Thymus (tissue), 14 donors: Measurements from ENCODE around the gene RESF1. TPM values are rescaled to one million over a fixed set of nuclear protein-coding genes. Genes with fewer than 3 reads are reported as not detected.
A peak's percentile ranks its signal among the peaks of the same experiment; 100 is the strongest.

Experiments used
- DNase-seq, 9 donors: peaks; one replicate each; pipeline ENCODE4 v3.0.0-alpha.2; 2013; ENCODE audit warnings: low spot score in 9 of 9, low read depth in 6 of 9, missing footprints in 1 of 9
- H3K27ac ChIP-seq, 2 donors: one replicate each; pipeline ENCODE4 v1.5.1; 2013; ENCODE audit warnings: control low read depth in 1 of 2, low read depth in 1 of 2, low read length in 1 of 2, mild to moderate bottlenecking in 1 of 2, moderate library complexity in 1 of 2
- H3K27me3 ChIP-seq, 2 donors: one replicate each; pipeline ENCODE4 v1.5.1; 2013; ENCODE audit warnings: low read length in 1 of 2; ENCODE audit not compliant: control insufficient read depth in 2 of 2, insufficient read depth in 1 of 2
- H3K36me3 ChIP-seq, 2 donors: one replicate each; pipeline ENCODE4 v1.5.1; 2013; ENCODE audit warnings: low read length in 1 of 2, mild to moderate bottlenecking in 1 of 2, moderate library complexity in 1 of 2; ENCODE audit not compliant: control insufficient read depth in 2 of 2, insufficient read depth in 2 of 2
- H3K4me1 ChIP-seq, 2 donors: one replicate each; pipeline ENCODE4 v1.5.1; 2013; ENCODE audit warnings: low read length in 2 of 2; ENCODE audit not compliant: control insufficient read depth in 2 of 2, insufficient read depth in 2 of 2
- H3K4me3 ChIP-seq, 2 donors: one replicate each; pipeline ENCODE4 v1.5.1; 2013; ENCODE audit warnings: low read length in 2 of 2, control low read depth in 1 of 2, mild to moderate bottlenecking in 1 of 2
- H3K9me3 ChIP-seq, 2 donors: one replicate each; pipeline ENCODE4 v1.5.1; 2013; ENCODE audit warnings: low read length in 1 of 2, mild to moderate bottlenecking in 1 of 2; ENCODE audit not compliant: control insufficient read depth in 2 of 2, insufficient read depth in 1 of 2
- WGBS: extraction: QIAGEN DNeasy Blood & Tissue Kit; methylation state at CpG from one replicate; pipeline ENCODE4 v1.1.7; 2013; 5-methylcytosine and 5-hydroxymethylcytosine counted together
- long read RNA-seq, 10 donors: transcript quantifications; one replicate each; lab custom pipeline, GENCODE V29; 2026
- polyA plus RNA-seq: library from polyadenylated mRNA; stranded (reverse); fragments of 200-250 nt; gene quantifications from one replicate; pipeline ENCODE4 v1.2.3, GENCODE V29; 2013
- total RNA-seq: library from RNA; stranded (reverse); fragments of 120-200 nt; gene quantifications from one replicate; pipeline ENCODE4 v1.2.4, GENCODE V29; 2013
- donor health status: healthy.

The RESF1 gene
- total RNA-seq (75.2 TPM), polyA plus RNA-seq (323 TPM)
- long read RNA-seq, donor 1, partial matches to known transcripts: 0 of 1 reads
- long read RNA-seq, donor 1, other reads (novel, unspliced or antisense): 0 of 1 reads
- long read RNA-seq, donor 2: 0 reads
- long read RNA-seq, donor 3, transcript KIAA1551-208 (2 exons, 883 nt): major isoform, 16 of 74 reads
- long read RNA-seq, donor 3, partial matches to known transcripts: 55 of 74 reads
- long read RNA-seq, donor 3, other reads (novel, unspliced or antisense): 0 of 74 reads
- long read RNA-seq, donor 4, transcript KIAA1551-208 (2 exons, 883 nt): major isoform, 7 of 25 reads
- long read RNA-seq, donor 4, partial matches to known transcripts: 17 of 25 reads
- long read RNA-seq, donor 4, other reads (novel, unspliced or antisense): 0 of 25 reads
- long read RNA-seq, donor 5, transcript KIAA1551-208 (2 exons, 883 nt): major isoform, 12 of 46 reads
- long read RNA-seq, donor 5, partial matches to known transcripts: 32 of 46 reads
- long read RNA-seq, donor 5, other reads (novel, unspliced or antisense): 0 of 46 reads
- long read RNA-seq, donor 6, transcript KIAA1551-208 (2 exons, 883 nt): major isoform, 6 of 24 reads
- long read RNA-seq, donor 6, partial matches to known transcripts: 17 of 24 reads
- long read RNA-seq, donor 6, other reads (novel, unspliced or antisense): 0 of 24 reads
- long read RNA-seq, donor 7, full-length matches to known transcripts: 13 of 50 reads
- long read RNA-seq, donor 7, partial matches to known transcripts: 37 of 50 reads
- long read RNA-seq, donor 7, other reads (novel, unspliced or antisense): 0 of 50 reads
- long read RNA-seq, donor 8, partial matches to known transcripts: 12 of 17 reads
- long read RNA-seq, donor 8, other reads (novel, unspliced or antisense): 0 of 17 reads
- long read RNA-seq, donor 9, transcript KIAA1551-208 (2 exons, 883 nt): major isoform, 10 of 43 reads
- long read RNA-seq, donor 9, partial matches to known transcripts: 32 of 43 reads
- long read RNA-seq, donor 9, other reads (novel, unspliced or antisense): 0 of 43 reads
- long read RNA-seq, donor 10, transcript KIAA1551-208 (2 exons, 883 nt): major isoform, 5 of 30 reads
- long read RNA-seq, donor 10, partial matches to known transcripts: 22 of 30 reads
- long read RNA-seq, donor 10, other reads (novel, unspliced or antisense): 0 of 30 reads

GRCh38 chr12:31959161-31959700, at the start of gene RESF1:
Gene RESF1, plus strand, starts transcription at chr12:31959415. Its CDS starts 21,541 bp downstream, at chr12:31980956.
- WGBS: under 1% methylated on average over 67 of the region's 67 CpGs
- Histone ChIP-seq H3K27ac (peak within 1 kb of the TSS; percentile 93 to 99), H3K4me3 (peak within 1 kb of the TSS; percentile 65 to 97), H3K27me3 (no peaks in the 10 kb centered on the region), H3K4me1 (peaks cover 17 to 29% of the 10 kb centered on the region in 2 donors), H3K36me3 (peaks cover 9 to 28% of the 10 kb centered on the region in 2 donors), H3K9me3 (peaks cover 0 to 10% of the 10 kb centered on the region in 2 donors)
- peak; percentile 73 to 95 (median 87) for DNase-seq

GRCh38 chr12:31914927-31915326, 44.3 kb upstream of the RESF1 start:
- H3K36me3 ChIP-seq: no peaks in the 10 kb centered on the region
- H3K4me3 ChIP-seq: no peak overlapping the region
- DNase-seq: no peak
- no peaks in the 10 kb centered on the region for H3K4me1 ChIP-seq
- no peak overlapping the region for H3K27ac ChIP-seq
- no peaks in the 10 kb centered on the region for H3K27me3 ChIP-seq
- 92% methylated on average over 1 of the region's 1 CpG for WGBS
- peaks cover 0 to 21% of the 10 kb centered on the region in 2 donors for H3K9me3 ChIP-seq

DNA sequence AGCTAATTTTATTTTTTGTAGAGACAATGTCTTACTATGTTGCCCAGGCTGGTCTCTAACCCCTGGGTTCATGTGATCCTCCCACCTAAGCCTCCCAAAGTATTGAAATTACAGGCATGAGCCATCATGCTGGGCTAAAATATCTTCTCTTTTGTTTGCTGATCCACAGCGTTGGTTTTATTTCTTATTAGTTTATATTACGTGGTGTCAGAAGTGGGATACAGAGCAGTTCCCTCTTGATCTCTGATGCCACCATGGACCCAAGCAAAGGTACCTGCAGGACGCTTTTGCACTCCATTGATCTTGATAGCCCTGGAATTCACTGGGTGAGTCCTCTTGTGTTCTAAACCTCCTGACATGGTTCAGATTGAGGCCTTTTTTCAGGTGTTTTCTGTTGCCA, 43.8 kb upstream of the RESF1 start:
- Histone ChIP-seq H3K36me3 (no peaks in the 10 kb centered on the region), H3K27ac (no peak overlapping the region), H3K27me3 (no peaks in the 10 kb centered on the region), H3K9me3 (peaks cover 0 to 21% of the 10 kb centered on the region in 2 donors), H3K4me3 (no peak overlapping the region), H3K4me1 (no peaks in the 10 kb centered on the region)
- no peak for DNase-seq
- WGBS: 99% methylated on average over 3 of the region's 3 CpGs

DNA sequence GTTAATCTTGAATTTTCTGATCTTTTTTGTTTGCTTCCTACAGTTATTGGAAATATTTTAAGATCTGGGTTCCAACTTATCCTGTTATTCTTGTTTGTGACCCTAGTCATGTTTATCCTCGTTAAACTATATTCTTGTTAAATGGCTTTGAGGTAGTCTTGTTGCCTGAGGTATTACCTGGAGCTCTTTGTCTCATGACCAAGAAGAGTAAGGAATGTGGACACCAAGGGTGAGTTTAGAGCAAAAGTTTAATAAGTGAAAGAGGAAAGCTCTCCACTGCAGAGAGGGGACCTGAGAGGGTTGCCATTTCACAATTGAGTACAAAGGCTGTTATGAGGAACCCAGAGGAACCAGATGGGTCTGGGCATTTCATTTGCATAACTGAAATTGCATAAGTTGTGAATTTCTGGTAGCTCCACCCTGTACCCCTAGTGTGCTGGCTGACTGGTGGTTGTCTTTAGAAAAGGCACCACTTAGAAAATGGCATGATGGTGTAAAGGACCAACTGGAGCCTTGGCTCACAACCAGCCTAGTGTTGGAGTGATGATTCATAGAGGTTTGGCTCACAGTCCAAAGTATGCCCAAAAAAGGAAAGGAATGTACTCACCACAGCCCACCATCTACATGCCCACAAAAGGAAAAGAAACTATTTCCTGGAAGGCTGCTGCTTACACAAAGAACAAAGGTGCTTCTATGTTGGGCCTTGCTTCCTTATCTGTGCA, 36.7 kb upstream of the RESF1 start:
- no peak overlapping the region for H3K4me3 ChIP-seq
- DNase-seq: no peak
- no peak overlapping the region for H3K27ac ChIP-seq
- peaks cover 5 to 18% of the 10 kb centered on the region in 2 donors for H3K9me3 ChIP-seq
- WGBS: 99% methylated on average over 1 of the region's 1 CpG
- H3K27me3 ChIP-seq: no peaks in the 10 kb centered on the region
- H3K4me1 ChIP-seq: no peaks in the 10 kb centered on the region
- no peaks in the 10 kb centered on the region for H3K36me3 ChIP-seq

GRCh38 chr12:31923063-31923412, 36.2 kb upstream of the RESF1 start:
- Histone ChIP-seq H3K4me3 (no peak overlapping the region), H3K4me1 (no peaks in the 10 kb centered on the region), H3K36me3 (no peaks in the 10 kb centered on the region), H3K27me3 (no peaks in the 10 kb centered on the region), H3K9me3 (peaks cover 5 to 18% of the 10 kb centered on the region in 2 donors), H3K27ac (no peak overlapping the region)
- DNase-seq: no peak
- 99% methylated on average over 2 of the region's 2 CpGs for WGBS

- H3K36me3 ChIP-seq: no peaks in the 10 kb centered on the region
- H3K9me3 ChIP-seq: peaks cover 0 to 16% of the 10 kb centered on the region in 2 donors
- H3K27me3 ChIP-seq: no peaks in the 10 kb centered on the region
- WGBS: 89% methylated on average over 8 of the region's 8 CpGs
- DNase-seq: no peak
- peaks cover 2 to 7% of the 10 kb centered on the region in 2 donors for H3K4me1 ChIP-seq
- peak overlapping the region; percentile 26 to 47 for H3K27ac ChIP-seq
- H3K4me3 ChIP-seq: no peak overlapping the region
Measured at GRCh38 chr12:31928246-31929026, 30.8 kb upstream of the RESF1 start.

GRCh38 chr12:31929027-31929526, 30.1 kb upstream of the RESF1 start:
- Histone ChIP-seq H3K4me1 (peaks cover 2 to 7% of the 10 kb centered on the region in 2 donors), H3K4me3 (no peak overlapping the region), H3K27me3 (no peaks in the 10 kb centered on the region), H3K9me3 (peaks cover 0 to 21% of the 10 kb centered on the region in 2 donors), H3K27ac (peak overlapping the region in 1 of 2 donors; percentile 26), H3K36me3 (no peaks in the 10 kb centered on the region)
- no peak for DNase-seq
- 95% methylated on average over 5 of the region's 5 CpGs for WGBS
